GM18867 (cell line): Measurements from ENCODE around the gene ZNF285.
"Not testable (repeated sequence)": the region's sequence is repeated elsewhere in the genome, so short reads cannot be mapped to it uniquely, and the experiment has no call there.

Experiments
- ATAC-seq: cut with Tn5 transposase; IDR thresholded peaks from one replicate; pipeline ENCODE4 v1.9.1; 2021; ENCODE audit warnings: mild to moderate bottlenecking, moderate library complexity; ENCODE audit not compliant: unreplicated experiment

The ZNF285 gene

DNA sequence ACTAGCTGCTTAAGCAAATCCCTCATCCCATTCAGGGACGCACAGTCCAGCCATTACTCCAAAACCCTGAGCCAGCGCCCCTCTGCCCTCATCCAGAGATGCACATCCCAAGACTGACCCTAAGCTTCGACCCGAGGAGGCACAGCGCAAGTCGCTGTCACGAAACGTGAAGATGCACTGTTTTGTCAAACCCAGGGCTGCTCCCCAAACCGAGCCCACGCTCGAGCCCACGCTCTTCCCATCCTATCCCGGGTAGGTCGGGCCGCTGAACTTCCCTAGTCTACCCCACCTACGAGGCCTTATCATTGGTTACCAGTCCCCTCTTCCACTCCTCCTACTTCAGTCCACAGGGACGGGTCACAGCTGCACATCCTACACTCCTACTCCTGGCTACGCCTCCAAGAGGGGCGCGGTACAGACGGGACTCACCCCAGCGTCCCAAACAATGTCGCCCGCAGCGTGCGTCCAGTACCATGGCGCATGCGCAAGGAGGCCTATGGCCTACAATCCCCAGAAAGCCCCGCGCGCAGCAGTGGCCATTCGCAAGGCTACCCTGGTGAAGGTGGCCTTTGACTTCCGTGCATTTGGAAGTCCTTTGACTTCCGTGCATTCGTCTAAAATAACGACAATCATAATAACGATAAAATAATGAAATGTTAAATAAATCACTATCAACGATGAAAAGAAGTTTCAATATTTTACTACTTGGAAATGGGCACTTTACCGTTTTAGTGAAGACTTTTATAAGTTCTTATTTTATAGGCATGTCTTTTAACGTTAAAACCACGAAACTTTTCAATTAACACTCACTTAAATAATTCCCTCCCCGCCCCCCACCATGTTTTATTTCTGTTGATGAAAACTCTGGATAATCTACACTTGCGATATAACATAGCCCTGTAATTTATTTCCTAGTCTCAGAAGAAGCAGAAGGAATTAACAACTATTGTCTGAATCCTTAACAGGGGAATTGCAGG lies at the start of gene ZNF285:
Gene ZNF285, minus strand, starts transcription at position 470 of the 977 bp plus-strand sequence. CDS start 4,395 bp downstream, outside the sequence.
- no peak for ATAC-seq

DNA sequence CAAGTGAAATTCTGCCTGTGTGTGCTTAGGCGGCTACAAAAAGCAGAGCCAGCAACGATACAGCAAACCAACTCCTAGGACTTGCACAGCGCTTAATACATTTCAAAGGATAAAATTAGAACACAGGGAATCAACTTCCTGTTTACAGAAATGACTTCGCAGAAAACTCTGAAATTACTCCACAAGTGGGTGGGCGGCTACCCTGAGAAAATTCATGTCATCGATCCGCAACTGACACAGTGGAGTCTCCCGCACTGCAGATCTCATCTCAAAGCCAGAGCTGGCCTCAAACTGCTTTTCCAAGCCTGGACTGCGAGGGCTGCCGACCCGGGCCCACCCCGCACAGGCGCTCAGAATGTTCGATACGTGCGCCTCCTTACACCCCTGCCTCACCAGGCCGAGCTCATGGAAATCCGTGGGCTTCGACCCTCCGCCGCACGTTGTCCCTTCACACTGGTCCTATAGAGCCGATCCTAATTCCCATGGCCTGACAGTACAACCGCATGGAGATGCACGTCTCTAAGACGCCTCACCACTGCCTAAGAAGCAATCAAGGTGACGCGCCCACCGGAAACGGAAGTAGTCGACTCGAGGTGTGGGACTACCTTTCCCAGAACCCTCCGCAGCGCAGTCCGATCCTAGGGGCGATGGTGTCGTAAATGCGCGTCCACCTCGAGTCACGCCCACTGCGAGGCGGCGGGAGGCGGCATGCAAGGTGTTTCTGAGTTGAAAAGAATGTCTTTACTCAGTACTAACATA lies 46.7 kb upstream of the ZNF285 start, which contains the start of gene ZNF229:
Gene ZNF229, minus strand, starts transcription at position 557 of the 759 bp plus-strand sequence. CDS start 5,625 bp downstream, outside the sequence.
- ATAC-seq = no peak

DNA sequence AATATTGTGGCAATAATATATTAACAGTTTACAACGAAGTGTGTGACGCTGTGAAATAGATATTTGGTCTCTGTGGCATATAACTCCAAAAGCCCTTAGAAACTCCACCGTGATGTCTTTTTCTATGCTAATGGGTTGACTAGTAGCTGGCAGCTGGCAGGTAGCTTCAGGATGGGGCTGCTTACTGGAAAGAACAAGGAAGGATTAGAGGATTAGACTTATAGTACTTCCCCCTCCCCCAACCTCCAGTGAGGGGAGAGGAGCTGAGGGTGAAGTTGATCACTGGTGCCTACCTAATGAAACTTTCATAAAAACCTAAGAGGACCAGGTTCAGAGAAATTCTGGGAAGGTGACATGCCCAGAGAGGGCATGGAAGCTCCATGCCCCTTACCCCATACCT lies 37.0 kb upstream of the ZNF285 start:
- ATAC-seq = no peak

GRCh38 chr19:44435441-44435840 lies 34.0 kb upstream of the ZNF285 start:
- ATAC-seq = no peak

DNA sequence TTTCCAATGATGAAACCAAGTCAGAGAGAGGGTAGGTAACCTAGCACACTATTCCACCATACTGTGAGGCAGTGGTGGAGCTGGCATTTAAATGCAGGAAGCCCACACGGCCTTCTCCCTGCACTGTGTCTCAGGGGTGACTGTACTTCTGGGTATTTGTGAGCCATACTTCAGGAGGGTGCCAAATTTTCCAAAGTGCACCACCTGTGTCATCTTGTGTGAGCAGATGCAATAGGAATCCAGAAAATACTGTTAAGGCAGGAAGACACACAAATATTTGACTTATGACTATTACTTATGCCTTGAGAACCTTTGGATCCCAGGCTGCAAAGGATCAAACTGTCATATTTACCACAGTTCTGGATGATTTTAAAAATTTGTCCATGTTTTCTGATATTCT lies 29.5 kb upstream of the ZNF285 start:
- no peak for ATAC-seq

GRCh38 chr19:44415553-44415952 lies 14.1 kb upstream of the ZNF285 start:
- ATAC-seq = not testable (repeated sequence)

GRCh38 chr19:44389268-44389667 lies 12.1 kb downstream of the ZNF285 start:
- not testable (repeated sequence) for ATAC-seq

- no peak for ATAC-seq
These were observed 26.6 kb downstream of the ZNF285 start for GRCh38 chr19:44374789-44375188.

GRCh38 chr19:44371815-44372480 lies 29.5 kb downstream of the ZNF285 start:
- ATAC-seq = no peak

DNA sequence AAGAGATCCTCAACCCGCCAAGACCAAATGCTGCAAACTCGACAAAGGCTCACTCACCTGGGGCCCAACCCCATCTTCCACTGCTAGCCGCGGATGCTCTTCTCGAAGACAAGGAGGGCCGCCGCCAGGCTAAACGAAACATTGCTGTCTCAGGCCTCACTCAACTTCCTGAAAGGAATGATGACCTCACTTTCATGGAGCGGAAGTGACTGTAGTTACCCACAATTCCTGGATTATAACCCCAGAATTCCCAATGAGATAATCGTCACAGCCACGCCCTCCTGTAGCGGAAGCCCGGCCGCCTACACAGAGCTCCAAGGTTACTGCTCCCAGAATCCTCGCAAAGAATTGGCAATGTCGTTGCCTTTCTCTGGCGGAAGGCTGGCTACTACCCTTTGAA lies 34.4 kb downstream of the ZNF285 start:
- no peak for ATAC-seq

GRCh38 chr19:44356383-44357111 lies 44.9 kb downstream of the ZNF285 start, which contains the start of gene ZNF112:
Gene ZNF112 (minus strand): TSS chr19:44356680. CDS start chr19:44340539, 16,141 bp downstream.
- ATAC-seq = no peak

DNA sequence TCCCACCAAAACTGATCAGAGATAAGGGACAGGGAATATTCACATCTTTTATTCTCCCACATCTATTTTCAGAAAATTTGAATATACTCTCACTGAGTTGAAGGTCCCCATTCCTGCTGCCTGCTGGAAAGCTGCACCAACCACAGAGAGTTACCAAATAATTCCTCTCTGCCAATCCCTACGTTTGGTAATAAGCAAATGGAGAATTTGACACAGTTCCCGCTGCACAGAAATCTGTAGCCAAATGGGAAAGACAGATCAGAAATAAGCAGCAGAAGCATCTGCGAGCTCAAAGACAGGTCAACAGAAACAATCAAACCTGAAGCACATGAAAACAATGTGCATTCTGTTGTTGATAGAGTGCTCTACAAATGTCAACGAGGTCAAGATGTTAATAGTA lies 54.9 kb downstream of the ZNF285 start:
- no peak for ATAC-seq

- ATAC-seq = no peak
These were observed 55.4 kb downstream of the ZNF285 start for GRCh38 chr19:44345959-44346358.

- ATAC-seq = no peak
These were observed 57.2 kb downstream of the ZNF285 start for GRCh38 chr19:44344255-44344654.

DNA sequence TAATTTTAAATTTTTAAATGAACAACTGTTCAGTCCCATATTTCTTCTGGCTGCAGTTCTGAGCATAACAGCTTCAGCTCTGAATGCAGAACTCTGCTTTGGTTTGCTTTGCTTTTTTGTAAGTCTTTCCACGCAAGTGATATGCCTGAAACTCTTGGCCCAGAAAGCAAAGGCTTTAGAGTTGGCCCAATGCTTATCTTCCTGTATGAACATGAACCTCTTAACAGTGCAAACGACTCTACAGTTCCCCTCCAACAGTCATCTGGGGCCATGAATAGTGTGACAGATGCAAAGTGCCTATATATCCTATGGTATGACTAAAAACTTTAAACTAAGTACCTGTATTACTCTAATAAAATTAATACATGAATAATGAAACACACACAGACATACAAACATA lies 59.6 kb downstream of the ZNF285 start:
- no peak for ATAC-seq

GRCh38 chr19:44334639-44335038 lies 66.8 kb downstream of the ZNF285 start:
- ATAC-seq = not testable (repeated sequence)
